Type B pancreatic cell (in vitro differentiated cells): ENCODE results near the gene PPP1R9A. TPM values are rescaled to one million over a fixed set of nuclear protein-coding genes. Genes with fewer than 3 reads are reported as not detected.

Source experiments
- DNase-seq: peaks from one replicate; pipeline ENCODE4 v3.0.0; 2021; ENCODE audit warnings: mixed read lengths; ENCODE audit not compliant: unreplicated experiment; ENCODE audit errors: extremely low spot score
- H3K27ac Mint-ChIP-seq: 2 replicates; pipeline ENCODE4 v1.8.0; 2021; ENCODE audit warnings: mild to moderate bottlenecking, mixed read lengths
- H3K27me3 Mint-ChIP-seq: 2 replicates; pipeline ENCODE4 v1.8.0; 2021; ENCODE audit warnings: mixed read lengths
- H3K36me3 Mint-ChIP-seq: 2 replicates; pipeline ENCODE4 v1.8.0; 2021; ENCODE audit warnings: mixed read lengths
- H3K4me1 Mint-ChIP-seq: one replicate; pipeline ENCODE4 v1.8.0; 2021; ENCODE audit warnings: mixed read lengths; ENCODE audit not compliant: unreplicated experiment
- H3K4me3 Mint-ChIP-seq: 2 replicates; pipeline ENCODE4 v1.8.0; 2021; ENCODE audit warnings: mild to moderate bottlenecking, mixed read lengths
- H3K9me3 Mint-ChIP-seq: 2 replicates; pipeline ENCODE4 v1.8.0; 2021; ENCODE audit warnings: mixed read lengths
- total RNA-seq: library from RNA; stranded (reverse); gene quantifications from 2 replicates; pipeline ENCODE4 v1.2.1, GENCODE V29; 2021; ENCODE audit warnings: low replicate concordance
- TF ChIP-seq, protein P1 (sequence below): fragments of 200-600 bp; sonication (generic); conservative IDR thresholded peaks from 2 replicates; pipeline ENCODE4 v1.5.0; 2021; ENCODE audit warnings: antibody characterized with exemption, mild to moderate bottlenecking

Gene PPP1R9A
- total RNA-seq, 1 donor from 2014 or later, result 21.3 TPM

- TF ChIP-seq, protein P1, sequence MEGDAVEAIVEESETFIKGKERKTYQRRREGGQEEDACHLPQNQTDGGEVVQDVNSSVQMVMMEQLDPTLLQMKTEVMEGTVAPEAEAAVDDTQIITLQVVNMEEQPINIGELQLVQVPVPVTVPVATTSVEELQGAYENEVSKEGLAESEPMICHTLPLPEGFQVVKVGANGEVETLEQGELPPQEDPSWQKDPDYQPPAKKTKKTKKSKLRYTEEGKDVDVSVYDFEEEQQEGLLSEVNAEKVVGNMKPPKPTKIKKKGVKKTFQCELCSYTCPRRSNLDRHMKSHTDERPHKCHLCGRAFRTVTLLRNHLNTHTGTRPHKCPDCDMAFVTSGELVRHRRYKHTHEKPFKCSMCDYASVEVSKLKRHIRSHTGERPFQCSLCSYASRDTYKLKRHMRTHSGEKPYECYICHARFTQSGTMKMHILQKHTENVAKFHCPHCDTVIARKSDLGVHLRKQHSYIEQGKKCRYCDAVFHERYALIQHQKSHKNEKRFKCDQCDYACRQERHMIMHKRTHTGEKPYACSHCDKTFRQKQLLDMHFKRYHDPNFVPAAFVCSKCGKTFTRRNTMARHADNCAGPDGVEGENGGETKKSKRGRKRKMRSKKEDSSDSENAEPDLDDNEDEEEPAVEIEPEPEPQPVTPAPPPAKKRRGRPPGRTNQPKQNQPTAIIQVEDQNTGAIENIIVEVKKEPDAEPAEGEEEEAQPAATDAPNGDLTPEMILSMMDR, result no peak
- Mint-ChIP-seq H3K4me1 (peaks cover 23% of the 10 kb centered on the region), H3K9me3 (peaks cover 4% of the 10 kb centered on the region), H3K27me3 (no peaks in the 10 kb centered on the region), H3K4me3 (no peak overlapping the region), H3K27ac (no peak overlapping the region), H3K36me3 (no peaks in the 10 kb centered on the region)
- DNase-seq, result no peak
Measured at GRCh38 chr7:95059842-95060313, 152.5 kb downstream of the PPP1R9A start.

DNA sequence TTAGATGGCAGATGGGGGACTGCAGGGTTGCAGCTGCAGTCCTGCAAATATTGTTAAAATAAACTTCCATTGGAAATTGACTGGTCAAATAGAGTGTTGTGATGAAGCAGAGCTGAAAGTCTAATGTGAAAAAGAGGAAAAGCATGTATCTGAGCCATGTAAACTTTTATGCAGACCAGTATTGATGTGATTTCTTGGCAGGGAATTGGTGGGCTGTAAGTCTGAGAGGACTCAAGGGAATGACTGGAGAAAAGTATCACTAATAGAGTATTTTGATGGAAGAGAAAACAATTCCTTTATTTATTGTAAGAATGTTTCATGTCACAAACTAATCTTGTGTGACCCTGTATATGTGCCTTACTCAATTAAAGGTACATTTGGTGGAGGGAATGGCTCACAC, 155.5 kb downstream of the PPP1R9A start:
- Mint-ChIP-seq H3K27ac (no peak overlapping the region), H3K9me3 (peaks cover 9% of the 10 kb centered on the region), H3K4me1 (peaks cover 25% of the 10 kb centered on the region), H3K4me3 (no peak overlapping the region), H3K36me3 (no peaks in the 10 kb centered on the region), H3K27me3 (no peaks in the 10 kb centered on the region)
- TF ChIP-seq, protein P1, result no peak
- no peak for DNase-seq

DNA sequence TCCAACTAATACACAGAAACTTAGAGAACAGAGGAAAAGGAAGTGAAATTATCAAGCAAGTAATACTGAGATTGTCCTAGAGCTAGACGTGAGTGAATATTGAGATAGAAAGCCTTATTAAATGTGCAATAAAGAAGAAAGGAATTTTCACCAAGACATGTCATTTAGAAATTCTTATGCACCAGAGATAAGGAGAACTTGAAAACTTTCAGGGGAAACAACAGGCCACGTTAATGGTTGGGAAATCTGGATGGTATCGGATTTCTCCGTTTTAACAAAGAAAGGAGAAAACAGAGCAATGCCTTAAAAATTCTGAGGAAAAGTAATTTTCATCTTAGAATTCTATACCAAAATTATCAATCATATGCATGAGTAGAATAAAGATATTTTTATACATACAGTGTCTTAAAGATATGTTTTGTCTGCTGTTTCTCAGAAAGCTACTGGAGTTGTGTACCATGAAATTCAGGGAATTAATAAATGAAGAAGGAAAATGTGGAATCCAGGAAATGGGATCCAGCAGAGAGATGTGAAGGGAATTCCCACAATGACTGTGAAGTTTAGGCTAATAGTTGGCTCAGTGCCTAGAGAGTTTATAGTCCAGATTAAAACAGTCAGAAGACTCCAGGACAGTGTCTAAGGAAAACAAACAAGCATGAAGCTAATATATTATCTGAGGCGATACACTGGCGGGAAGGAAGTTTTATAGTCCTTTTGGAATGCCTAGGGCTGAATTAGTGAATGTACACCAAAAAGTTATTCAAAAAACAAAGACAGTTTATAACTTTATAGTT, 159.5 kb downstream of the PPP1R9A start:
- Mint-ChIP-seq H3K9me3 (peaks cover 5% of the 10 kb centered on the region), H3K36me3 (no peaks in the 10 kb centered on the region), H3K27ac (peak overlapping the region; percentile 10), H3K27me3 (no peaks in the 10 kb centered on the region), H3K4me3 (no peak overlapping the region), H3K4me1 (peaks cover 20% of the 10 kb centered on the region)
- no peak for DNase-seq
- TF ChIP-seq, protein P1, result no peak

GRCh38 chr7:95088536-95089215, 181.3 kb downstream of the PPP1R9A start:
- Mint-ChIP-seq H3K27me3 (no peaks in the 10 kb centered on the region), H3K4me1 (peaks cover 5% of the 10 kb centered on the region)

GRCh38 chr7:95089414-95090315, 182.3 kb downstream of the PPP1R9A start:
- H3K4me3 Mint-ChIP-seq, result no peak overlapping the region
- peaks cover under 1% of the 10 kb centered on the region for H3K36me3 Mint-ChIP-seq
- H3K27me3 Mint-ChIP-seq, result no peaks in the 10 kb centered on the region
- H3K4me1 Mint-ChIP-seq, result peaks cover 9% of the 10 kb centered on the region
- H3K9me3 Mint-ChIP-seq, result peaks cover 4% of the 10 kb centered on the region
- no peak for DNase-seq
- no peak overlapping the region for H3K27ac Mint-ChIP-seq
- TF ChIP-seq, protein P1, result no peak

More at GRCh38 chr7:95088536-95089215, 181.3 kb downstream of the PPP1R9A start:
- TF ChIP-seq, protein P1, result no peak
- Mint-ChIP-seq H3K9me3 (peaks cover 7% of the 10 kb centered on the region), H3K4me3 (no peak overlapping the region), H3K27ac (no peak overlapping the region), H3K36me3 (peaks cover 3% of the 10 kb centered on the region)
- no peak for DNase-seq
